Hematopoietic multipotent progenitor cell (in vitro differentiated cells): Measurements from ENCODE around the gene ZDHHC11. TPM values are rescaled to one million over a fixed set of nuclear protein-coding genes. Genes with fewer than 3 reads are reported as not detected.
"Not testable (repeated sequence)": the region's sequence is repeated elsewhere in the genome, so short reads cannot be mapped to it uniquely, and the experiment has no call there.

ENCODE experiments used
- DNase-seq, 3 donors: peaks; one replicate each; pipeline ENCODE4 v3.0.0-alpha.2; 2011 to 2015; ENCODE audit warnings: low read depth in 2 of 3, low spot score in 2 of 3
- total RNA-seq: library from RNA; depleted of rRNA; stranded (reverse); fragments of >200 nt; gene quantifications from one replicate; pipeline ENCODE4 v1.2.3, GENCODE V29; 2012

Gene ZDHHC11
- total RNA-seq, 1 donor = 5.9 TPM

GRCh38 chr5:816176-816575 lies 34.6 kb downstream of the ZDHHC11 start:
- DNase-seq = no peak

DNA sequence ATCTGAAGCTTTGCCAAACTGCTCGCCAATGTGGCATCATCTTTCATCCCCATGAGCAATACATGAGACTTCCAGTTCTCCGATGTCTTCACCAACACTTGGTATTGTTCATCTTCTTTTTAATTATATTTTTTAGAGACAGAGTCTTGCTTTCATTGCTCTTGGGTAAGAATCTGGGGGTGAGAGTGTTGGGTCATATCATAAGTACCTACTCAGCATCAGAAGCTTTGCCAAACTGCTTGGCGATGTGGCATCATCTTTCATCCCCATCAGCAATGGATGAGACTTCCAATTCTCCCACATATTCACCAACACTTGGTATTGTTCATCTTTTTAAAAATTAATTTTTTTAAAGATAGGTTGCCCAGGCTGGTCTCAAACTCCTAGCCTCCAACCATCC lies 35.3 kb downstream of the ZDHHC11 start:
- DNase-seq = no peak

DNA sequence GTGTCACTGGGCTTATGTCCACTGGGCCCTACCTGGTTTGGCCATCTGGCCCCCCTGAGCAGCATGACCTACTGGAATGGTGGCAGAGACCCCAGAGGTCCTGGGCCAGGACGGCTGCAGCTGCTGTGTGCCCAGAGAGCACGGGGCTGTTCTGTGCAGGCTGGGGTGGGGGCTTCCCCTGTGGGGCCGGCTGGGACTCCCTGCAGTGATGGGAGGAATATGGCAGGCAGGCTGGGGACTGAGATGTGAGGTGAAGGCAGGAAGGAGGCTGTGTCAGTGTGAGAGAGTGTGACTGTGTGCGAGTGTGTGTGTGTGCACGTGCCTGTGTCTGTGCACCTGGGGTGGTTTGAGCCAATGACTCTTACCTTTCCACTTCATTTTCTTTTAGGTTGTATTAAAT lies 37.2 kb downstream of the ZDHHC11 start:
- not testable (repeated sequence) for DNase-seq

DNA sequence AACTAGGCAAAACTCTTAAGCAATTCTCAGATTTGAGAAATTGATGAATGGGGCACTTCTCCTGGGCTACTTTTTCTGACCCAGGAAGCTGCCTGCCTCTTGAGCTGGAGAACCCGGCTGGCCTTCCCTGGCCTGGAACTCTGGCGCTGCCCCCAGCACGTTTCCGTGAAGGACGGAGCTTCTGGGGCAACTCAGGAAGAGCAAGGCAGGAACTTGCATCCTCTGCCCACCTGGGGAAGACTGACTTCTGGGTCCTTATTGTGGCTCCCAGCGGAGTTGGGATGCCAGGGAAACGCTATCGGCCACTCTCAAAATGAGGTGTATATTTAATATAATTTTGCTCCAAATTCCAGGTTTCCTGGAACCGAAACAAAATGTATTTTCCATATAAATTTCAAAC lies 39.4 kb downstream of the ZDHHC11 start:
- DNase-seq = not testable (repeated sequence)

- DNase-seq = not testable (repeated sequence)
Measured at GRCh38 chr5:807719-808514, 42.9 kb downstream of the ZDHHC11 start.

GRCh38 chr5:801472-801871 lies 49.3 kb downstream of the ZDHHC11 start:
- DNase-seq = no peak

DNA sequence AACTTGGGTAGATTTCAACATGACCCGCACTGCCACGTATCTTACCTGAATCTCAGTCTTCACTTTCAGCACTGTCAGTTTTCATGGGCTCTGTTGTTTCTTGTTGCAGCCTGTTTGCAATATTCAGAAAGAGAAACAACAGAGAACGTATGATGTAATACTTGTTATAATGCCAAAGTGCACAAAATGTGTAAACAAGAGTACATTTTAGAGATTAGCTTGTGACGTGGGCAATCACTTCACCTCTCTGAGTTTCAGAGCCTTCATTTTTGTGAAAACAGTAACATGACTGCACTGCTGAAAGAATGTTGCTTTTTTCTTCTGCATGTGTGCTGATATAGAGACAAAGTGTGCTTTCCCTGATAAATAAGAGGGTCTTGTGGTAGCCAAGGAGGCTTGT lies 49.7 kb downstream of the ZDHHC11 start:
- DNase-seq = not testable (repeated sequence)

GRCh38 chr5:798505-799138 lies 52.2 kb downstream of the ZDHHC11 start:
- not testable (repeated sequence) for DNase-seq

- DNase-seq = not testable (repeated sequence)
Measured at GRCh38 chr5:797986-798385, 52.8 kb downstream of the ZDHHC11 start.

DNA sequence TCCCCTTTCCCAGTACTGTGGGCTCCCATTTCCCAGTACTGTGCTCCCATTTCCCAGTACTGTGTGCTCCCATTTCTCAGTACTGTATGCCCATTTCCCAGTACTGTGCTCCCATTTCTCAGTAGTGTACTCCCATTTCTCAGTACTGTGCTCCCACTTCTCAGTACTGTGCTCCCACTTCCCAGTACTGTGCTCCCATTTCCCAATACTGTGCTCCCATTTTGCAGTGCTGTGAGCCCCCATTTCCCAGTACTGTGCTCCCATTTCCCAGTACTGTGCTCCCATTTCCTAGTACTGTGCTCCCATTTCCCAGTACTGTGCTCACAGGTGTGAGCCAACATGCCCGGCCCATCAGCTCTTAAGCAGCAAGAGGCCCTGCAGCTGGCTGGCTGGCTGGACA lies 54.9 kb downstream of the ZDHHC11 start:
- not testable (repeated sequence) for DNase-seq

DNA sequence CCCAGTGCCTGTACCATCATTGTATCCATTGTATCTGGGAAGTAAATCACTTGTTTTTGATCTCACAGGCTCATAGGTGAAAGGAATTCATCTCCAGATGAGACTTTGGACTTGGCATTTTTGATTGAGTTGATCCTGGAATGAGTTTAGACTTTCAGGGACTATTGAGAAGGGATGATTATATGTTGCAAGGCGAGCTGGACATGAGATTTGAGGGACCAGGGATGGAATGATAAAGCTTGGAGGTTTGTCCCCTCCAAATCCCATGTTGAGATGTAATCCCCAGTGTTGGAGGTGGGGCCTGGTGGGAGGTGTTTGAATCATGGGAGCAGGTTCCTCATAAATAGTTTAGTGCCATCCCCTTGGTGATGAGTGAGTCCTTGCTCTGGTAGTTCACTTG lies 55.8 kb downstream of the ZDHHC11 start:
- not testable (repeated sequence) for DNase-seq

- DNase-seq = not testable (repeated sequence)
Measured at GRCh38 chr5:788703-789102, 62.1 kb downstream of the ZDHHC11 start.

DNA sequence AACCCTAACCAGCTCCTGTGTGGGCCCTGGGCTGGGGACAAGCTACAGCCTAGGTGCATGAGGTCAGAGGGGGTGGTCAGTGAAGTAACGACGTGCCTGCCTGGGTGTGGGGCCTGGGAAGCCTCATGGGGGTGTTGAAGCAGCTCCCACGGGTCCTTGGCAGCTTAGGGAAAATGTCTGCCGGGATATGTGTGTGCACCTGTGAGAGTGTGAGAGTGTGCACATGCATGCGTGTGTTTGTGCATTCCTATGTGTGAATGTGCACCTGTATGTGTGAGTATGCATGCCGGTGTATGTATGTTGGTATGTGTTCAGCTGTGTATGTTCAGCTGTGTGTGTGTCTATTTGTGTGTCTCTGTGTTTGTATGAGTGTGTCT lies 62.9 kb downstream of the ZDHHC11 start:
- not testable (repeated sequence) for DNase-seq

DNA sequence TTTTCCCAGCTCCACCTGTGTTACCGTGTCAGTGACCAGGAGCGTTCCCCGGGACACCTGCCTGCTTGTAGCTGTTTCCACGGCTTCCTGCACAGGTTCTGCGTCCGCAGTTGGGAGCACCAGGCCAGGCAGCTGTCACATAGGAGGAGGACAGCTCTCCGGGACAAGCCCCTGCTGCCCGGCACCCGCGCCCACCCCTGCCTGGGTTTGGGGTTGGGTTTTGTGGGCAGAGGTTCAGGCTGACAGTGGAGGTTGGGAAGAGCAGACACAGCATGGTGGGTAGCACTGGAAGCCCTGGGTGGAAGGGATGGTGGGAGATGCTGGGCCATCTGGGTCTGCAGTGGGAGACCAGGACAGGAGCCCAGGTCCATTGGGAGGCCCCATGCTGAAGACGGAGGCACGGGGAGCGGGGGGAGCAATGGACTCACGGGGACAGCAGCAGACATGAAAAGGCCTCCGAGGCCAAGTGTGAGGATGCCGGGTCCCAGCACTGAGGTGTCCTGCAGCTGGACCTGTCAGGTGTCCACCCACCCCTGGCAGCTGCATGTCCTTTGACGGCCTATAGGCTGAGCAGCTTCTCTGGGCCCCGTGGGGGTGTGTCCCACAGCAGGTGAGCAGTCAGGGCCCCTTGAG lies 63.4 kb downstream of the ZDHHC11 start:
- DNase-seq = not testable (repeated sequence)

DNA sequence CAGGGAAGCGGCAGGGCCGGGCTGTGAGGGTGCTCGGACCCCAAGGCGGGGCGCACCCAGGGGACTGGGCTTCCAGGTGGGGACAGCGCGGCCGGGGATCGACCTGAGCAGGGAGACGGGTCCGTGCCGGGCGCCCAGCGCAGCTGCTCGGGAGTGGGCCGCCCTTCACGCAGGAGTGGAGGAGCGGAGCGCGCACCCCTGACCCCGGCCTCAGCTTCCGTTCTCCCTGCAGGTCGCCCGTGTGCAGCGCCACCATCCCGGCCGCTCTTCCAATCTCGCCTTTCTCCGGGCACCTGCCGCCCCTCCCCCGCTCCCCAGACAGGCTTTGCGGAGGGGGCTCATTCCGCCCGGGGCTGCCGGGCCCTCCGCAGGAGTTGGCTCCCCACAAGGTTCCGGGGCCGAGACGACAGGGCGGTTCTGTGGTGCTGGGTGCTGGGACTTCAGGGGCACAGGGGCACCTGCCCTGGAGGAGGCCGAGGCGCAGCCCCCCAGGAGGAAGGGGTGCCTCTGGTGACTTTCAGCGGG lies 65.5 kb downstream of the ZDHHC11 start:
- DNase-seq = not testable (repeated sequence)

- DNase-seq = peak; percentile 67 to 84 (median 81)
Measured at GRCh38 chr5:784428-785177, 66.2 kb downstream of the ZDHHC11 start, which contains the start of gene ZDHHC11B. TSS of gene ZDHHC11B (minus strand) at chr5:784729. CDS start at chr5:766919, 17,810 bp downstream.

DNA sequence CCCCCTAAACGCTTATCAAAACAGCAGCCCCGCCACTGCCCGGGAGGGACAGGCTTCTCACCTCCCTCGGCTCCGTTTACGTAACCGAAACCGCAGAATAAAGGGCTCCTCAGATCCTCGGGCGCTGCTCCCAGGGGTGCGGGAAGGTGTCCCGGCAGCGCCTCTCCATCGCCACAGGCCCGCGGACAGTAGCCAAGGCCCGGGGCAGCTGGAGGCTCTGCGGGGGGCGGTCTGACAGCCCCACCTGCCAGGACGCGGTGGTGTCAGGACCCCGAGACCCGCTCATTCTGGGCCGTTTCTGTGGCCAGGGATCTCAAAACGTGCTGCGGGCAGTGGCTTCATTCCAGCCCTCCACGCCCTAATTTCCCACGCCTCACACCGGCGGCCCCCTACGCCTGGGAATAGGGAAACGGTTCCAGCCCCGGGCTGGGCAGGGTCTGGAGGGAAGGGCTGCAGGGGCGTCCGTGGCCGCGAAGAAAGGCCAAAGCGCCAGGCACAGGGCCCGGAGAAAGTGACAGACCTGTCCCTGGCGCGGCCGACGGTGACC lies 66.8 kb downstream of the ZDHHC11 start:
- peak in 2 of 3 donors; percentile 4 to 19 for DNase-seq

- not testable (repeated sequence) for DNase-seq
Measured at GRCh38 chr5:783049-783802, 67.6 kb downstream of the ZDHHC11 start.

DNA sequence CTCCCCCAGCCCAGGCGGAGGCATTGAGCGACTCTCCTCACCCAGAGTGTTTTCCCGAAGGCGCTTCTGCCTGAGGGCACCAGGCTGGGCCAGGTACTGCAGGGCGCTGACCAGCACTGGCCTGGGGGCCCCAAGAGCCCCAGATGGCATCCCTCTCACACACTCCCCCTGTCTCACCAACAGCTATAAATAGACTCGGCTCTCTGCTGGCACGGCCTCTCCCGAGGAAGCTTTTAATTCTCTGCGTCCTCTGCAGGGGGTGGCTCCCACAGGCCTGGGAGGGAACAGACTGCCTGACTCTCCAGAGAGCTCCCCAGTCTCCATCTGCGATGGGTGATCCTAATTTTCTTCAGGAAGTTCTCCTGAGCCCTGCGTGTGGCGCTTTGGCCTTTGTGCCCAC lies 68.4 kb downstream of the ZDHHC11 start:
- DNase-seq = not testable (repeated sequence)
